CD4-positive, alpha-beta T cell (primary cell): ENCODE measurements around the gene RGS9. TPM values are rescaled to one million over a fixed set of nuclear protein-coding genes. Genes with fewer than 3 reads are reported as not detected.

Experiments used
- ATAC-seq: fragments of 200-7000 bp; cut with Tn5 transposase; one replicate; pipeline ENCODE4 v1.10.0; 2022; ENCODE audit warnings: mild to moderate bottlenecking; ENCODE audit not compliant: poor library complexity
- CTCF ChIA-PET: fragments of 350-600 bp; sonication (Branson Sonifier 250); formaldehyde crosslinking; loops from one replicate; lab custom pipeline; 2021; ENCODE audit warnings: antibody characterized with exemption, inconsistent platforms; lab: Charles Lee
- POLR2A ChIA-PET: fragments of 350-600 bp; sonication (Branson Sonifier 250); formaldehyde crosslinking; loops from one replicate; lab custom pipeline; 2021; ENCODE audit warnings: antibody characterized with exemption, inconsistent platforms; lab: Charles Lee
- DNase-seq, 14 experiments: peaks; one replicate each; pipeline ENCODE4 v3.0.0-alpha.2; 2013 to 2020; ENCODE audit warnings: mixed read lengths in 2 of 14
- H3K27ac ChIP-seq, 2 donors: one replicate each; pipeline versions ENCODE4 v1.5.1 to v1.7.0; 2013; ENCODE audit warnings: low read length in 2 of 2, low read depth in 1 of 2, mild to moderate bottlenecking in 1 of 2
- H3K27me3 ChIP-seq, 2 experiments: 1 replicate in 1 of 2; 2 replicates in 1 of 2; pipeline versions ENCODE4 v1.6.1 to v1.7.0; 2013; ENCODE audit warnings: low read length in 2 of 2, control low read depth in 1 of 2, mild to moderate bottlenecking in 1 of 2, moderate library complexity in 1 of 2; ENCODE audit not compliant: insufficient read depth in 2 of 2, control insufficient read depth in 1 of 2
- H3K36me3 ChIP-seq: one replicate; pipeline ENCODE4 v1.6.1; 2013; ENCODE audit warnings: low read length, control low read depth; ENCODE audit not compliant: insufficient read depth
- H3K4me1 ChIP-seq: one replicate; pipeline ENCODE4 v1.6.1; 2013; ENCODE audit warnings: low read length, control low read depth; ENCODE audit not compliant: insufficient read depth
- H3K4me3 ChIP-seq: one replicate; pipeline ENCODE4 v1.5.1; 2013; ENCODE audit warnings: mild to moderate bottlenecking, low read length, moderate library complexity
- H3K9me3 ChIP-seq, 2 experiments: 1 replicate in 1 of 2; 2 replicates in 1 of 2; pipeline versions ENCODE4 v1.6.1 to v1.7.0; 2013; ENCODE audit warnings: low read length in 2 of 2, mild to moderate bottlenecking in 2 of 2, control low read depth in 1 of 2, moderate library complexity in 1 of 2; ENCODE audit not compliant: control insufficient read depth in 1 of 2, insufficient read depth in 1 of 2
- H3K27ac Mint-ChIP-seq: one replicate; pipeline ENCODE4 v1.8.0; 2020; ENCODE audit warnings: mixed read lengths
- H3K27me3 Mint-ChIP-seq: one replicate; pipeline ENCODE4 v1.8.0; 2021; ENCODE audit warnings: mixed read lengths
- H3K36me3 Mint-ChIP-seq: one replicate; pipeline ENCODE4 v1.8.0; 2021; ENCODE audit warnings: low read depth, mixed read lengths
- H3K4me1 Mint-ChIP-seq: one replicate; pipeline ENCODE4 v1.8.0; 2021; ENCODE audit warnings: low read depth, mixed read lengths
- H3K4me3 Mint-ChIP-seq: one replicate; pipeline ENCODE4 v1.8.0; 2020; ENCODE audit warnings: mild to moderate bottlenecking, mixed read lengths
- H3K9me3 Mint-ChIP-seq: one replicate; pipeline ENCODE4 v1.8.0; 2020; ENCODE audit warnings: mixed read lengths
- CTCF ChIP-seq: fragments of 200-600 bp; IDR thresholded peaks from one replicate; pipeline ENCODE4 v1.8.0; 2022; ENCODE audit warnings: antibody characterized with exemption, mild to moderate bottlenecking
- intact Hi-C, 2 experiments: fragments of 100-400 bp; cut with DNase I in 1 of 2; cut with micrococcal nuclease in 1 of 2; formaldehyde crosslinking; loops; one replicate each; pipeline versions ENCODE4 v1.15.1 to v1.9.0; 2023 to 2025; cut with DNase I, micrococcal nuclease
- total RNA-seq, 174 experiments: library from RNA in 2 of 174; stranded (reverse) in 2 of 174; gene quantifications; one replicate each; pipeline ENCODE4 v1.2.3 and lab custom pipeline; 2021 to 2026

RGS9 gene
- total RNA-seq, 2 experiments from 2014 or later = 0.60 to 0.73 TPM

DNA sequence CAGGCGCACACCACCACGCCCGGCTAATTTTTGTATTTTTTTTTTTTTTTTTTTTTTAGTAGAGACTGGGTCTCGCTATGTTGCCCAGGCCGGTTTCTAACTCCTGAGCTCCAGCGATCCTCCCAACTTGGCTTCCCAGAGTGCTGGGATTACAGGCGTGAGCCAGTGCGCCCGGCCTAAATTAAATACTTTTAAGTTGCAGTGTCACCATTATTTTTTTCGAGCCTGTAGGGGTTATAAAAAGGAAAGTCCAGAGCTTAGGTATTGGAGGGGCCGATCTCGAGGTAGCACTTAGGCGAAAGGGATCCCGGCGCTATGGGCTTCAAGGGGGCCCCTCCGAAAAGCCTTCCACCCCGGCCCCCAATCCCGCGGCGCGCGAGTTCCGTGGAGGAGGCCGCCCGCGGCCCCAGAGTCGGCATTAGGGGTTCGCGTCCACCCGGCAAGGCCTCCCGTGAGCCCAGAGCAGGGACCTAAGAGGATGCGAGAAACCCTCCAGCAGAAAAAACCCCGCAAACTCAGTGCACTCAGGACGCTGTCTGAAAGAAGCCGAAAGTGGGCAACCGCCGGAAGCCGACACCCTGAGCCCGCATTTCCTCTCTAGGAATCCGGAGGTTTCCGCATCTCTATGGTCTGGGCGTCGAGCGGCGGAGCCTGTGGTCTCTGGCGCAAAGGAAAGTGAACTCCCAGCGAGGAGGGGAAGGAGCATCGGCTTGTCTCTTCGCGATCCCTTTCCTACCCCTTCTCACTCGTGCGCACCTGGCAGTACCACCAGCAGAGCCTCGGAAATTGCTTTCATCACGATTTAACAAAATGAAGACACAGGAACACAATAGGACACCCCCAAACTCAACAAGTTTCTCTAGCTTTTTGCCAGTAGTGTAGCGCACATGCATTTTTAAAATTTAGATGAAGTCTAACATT is 14.1 kb upstream of the RGS9 start:
- Histone ChIP-seq H3K4me1 (peaks cover 15% of the 10 kb centered on the region), H3K36me3 (no peaks in the 10 kb centered on the region), H3K27ac (peak overlapping the region; percentile 52 to 87), H3K4me3 (peak overlapping the region; percentile 81), H3K27me3 (no peaks in the 10 kb centered on the region), H3K9me3 (no peaks in the 10 kb centered on the region)
- H3K9me3 Mint-ChIP-seq = no peaks in the 10 kb centered on the region
- ChIA-PET POLR2A (interaction anchor here (0.6 to 2.1 kb wide), 12 partner anchors 18 to 781 kb away, joined by 3 to 12 read pairs (median 4); partner anchors contain the start of genes CEP95 and GNA13), CTCF (interaction anchor here (1.5 to 2.2 kb wide), 3 partner anchors 14 to 204 kb away, joined by 4 to 16 read pairs (median 12); partner anchors contain the start of genes LRRC37A3 and RGS9)
- ATAC-seq = peak; percentile 95
- peaks cover 10% of the 10 kb centered on the region for H3K27me3 Mint-ChIP-seq
- H3K4me3 Mint-ChIP-seq = peak overlapping the region; percentile 88
- peak overlapping the region; percentile 87 for H3K27ac Mint-ChIP-seq
- no peaks in the 10 kb centered on the region for H3K36me3 Mint-ChIP-seq
- intact Hi-C loops = loop anchor here (5.0 kb wide), 2 partner anchors 66 to 146 kb away; partner anchors contain the start of gene GNA13 (in 2 of the 2)
- peak; percentile 72 to 93 (median 77) for DNase-seq
- H3K4me1 Mint-ChIP-seq = peaks cover 14% of the 10 kb centered on the region
- TF ChIP-seq CTCF = no peak

DNA sequence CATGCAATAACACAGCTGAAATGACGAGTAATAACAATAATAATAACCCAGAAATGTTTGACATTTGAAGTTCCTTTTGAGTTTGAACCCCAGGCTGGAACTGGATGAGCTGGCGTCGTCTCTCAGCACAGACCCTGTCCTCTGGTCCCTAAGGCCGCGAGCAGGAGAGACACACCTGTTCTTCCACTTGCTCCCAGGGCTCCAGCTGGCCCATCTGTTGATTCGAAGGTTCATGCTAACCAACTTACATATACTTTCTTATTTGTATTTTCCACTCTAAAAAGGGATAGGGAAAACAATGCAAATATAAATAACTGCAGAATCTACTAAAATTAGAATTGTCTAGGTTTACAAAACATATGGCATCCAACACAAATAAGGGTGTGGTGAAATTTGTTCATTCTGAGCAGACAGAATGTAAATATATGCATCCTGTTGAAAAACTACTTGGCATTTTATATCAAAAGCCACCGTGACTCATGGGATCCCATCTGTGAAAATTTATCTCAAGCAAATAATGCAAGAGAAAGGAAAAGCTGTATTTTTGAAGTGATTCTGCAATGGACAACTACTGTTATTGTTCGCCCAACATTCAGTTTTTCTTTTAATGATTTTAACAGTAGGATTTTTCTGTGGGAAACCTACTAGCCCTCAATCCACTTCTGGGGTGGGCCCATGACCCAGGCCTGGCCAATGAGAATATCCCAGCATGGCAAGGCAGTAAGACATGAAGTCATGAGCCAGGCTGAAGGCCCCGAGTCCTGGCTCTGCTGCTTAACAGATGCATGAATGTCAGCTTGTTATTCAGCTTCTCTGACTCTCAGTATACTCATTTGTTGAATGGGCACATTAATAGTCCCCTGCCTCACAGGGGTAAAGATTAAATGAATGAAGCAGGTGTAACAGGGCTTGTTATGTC is 13.2 kb upstream of the RGS9 start:
- Histone ChIP-seq H3K4me3 (peak overlapping the region; percentile 81), H3K27me3 (peaks cover 0 to 2% of the 10 kb centered on the region in 2 experiments), H3K4me1 (peaks cover 15% of the 10 kb centered on the region), H3K9me3 (no peaks in the 10 kb centered on the region), H3K36me3 (no peaks in the 10 kb centered on the region), H3K27ac (peak overlapping the region; percentile 52 to 87)
- POLR2A ChIA-PET = interaction anchor here (0.7 to 2.1 kb wide), 9 partner anchors 17 to 617 kb away, joined by 3 to 12 read pairs (median 4); partner anchors contain the start of genes CEP95 and GNA13
- H3K36me3 Mint-ChIP-seq = no peaks in the 10 kb centered on the region
- peaks cover 14% of the 10 kb centered on the region for H3K4me1 Mint-ChIP-seq
- H3K27ac Mint-ChIP-seq = peak overlapping the region; percentile 87
- peaks cover 16% of the 10 kb centered on the region for H3K27me3 Mint-ChIP-seq
- DNase-seq (peak in 1 of 14 experiments; percentile 26), ATAC-seq (no peak)
- CTCF ChIA-PET = interaction anchor here (1.5 to 2.2 kb wide), 3 partner anchors 13 to 205 kb away, joined by 4 to 16 read pairs (median 12); partner anchors contain the start of genes LRRC37A3 and RGS9
- no peak for TF ChIP-seq CTCF
- no peaks in the 10 kb centered on the region for H3K9me3 Mint-ChIP-seq
- peak overlapping the region; percentile 88 for H3K4me3 Mint-ChIP-seq
- intact Hi-C loops = loop anchor here (5.0 kb wide), 2 partner anchors 67 to 147 kb away; partner anchors contain the start of gene GNA13 (in 2 of the 2)

- TF ChIP-seq CTCF = no peak
- H3K27ac Mint-ChIP-seq = no peak overlapping the region
- H3K4me1 Mint-ChIP-seq = no peaks in the 10 kb centered on the region
- Histone ChIP-seq H3K4me1 (no peaks in the 10 kb centered on the region), H3K27ac (no peak overlapping the region), H3K9me3 (no peaks in the 10 kb centered on the region), H3K4me3 (no peak overlapping the region), H3K36me3 (no peaks in the 10 kb centered on the region), H3K27me3 (peaks cover 0 to 3% of the 10 kb centered on the region in 2 experiments)
- no peak overlapping the region for H3K4me3 Mint-ChIP-seq
- peaks cover 8% of the 10 kb centered on the region for H3K27me3 Mint-ChIP-seq
- intact Hi-C loops = no loop called here
- H3K9me3 Mint-ChIP-seq = no peaks in the 10 kb centered on the region
- ATAC-seq (no peak), DNase-seq (no peak)
- ChIA-PET CTCF (interaction anchor here (1.9 kb wide), 1 partner anchor 30 kb away, joined by 7 read pairs; no protein-coding TSS in a partner anchor), POLR2A (no interaction called here)
- no peaks in the 10 kb centered on the region for H3K36me3 Mint-ChIP-seq
These were observed 6.3 kb upstream of the RGS9 start for GRCh38 chr17:65130832-65131231.
